GM12873 (cell line): ENCODE measurements around the gene ENC1.

Experiments used
- TF ChIP-seq, protein P1 (sequence below): IDR thresholded peaks from 2 replicates; pipeline ENCODE4 v1.5.1; 2012; ENCODE audit warnings: low read depth, mild to moderate bottlenecking, moderate library complexity, low read length, control low read depth; ENCODE audit not compliant: insufficient read depth; ENCODE audit errors: missing control alignments

The ENC1 gene

DNA sequence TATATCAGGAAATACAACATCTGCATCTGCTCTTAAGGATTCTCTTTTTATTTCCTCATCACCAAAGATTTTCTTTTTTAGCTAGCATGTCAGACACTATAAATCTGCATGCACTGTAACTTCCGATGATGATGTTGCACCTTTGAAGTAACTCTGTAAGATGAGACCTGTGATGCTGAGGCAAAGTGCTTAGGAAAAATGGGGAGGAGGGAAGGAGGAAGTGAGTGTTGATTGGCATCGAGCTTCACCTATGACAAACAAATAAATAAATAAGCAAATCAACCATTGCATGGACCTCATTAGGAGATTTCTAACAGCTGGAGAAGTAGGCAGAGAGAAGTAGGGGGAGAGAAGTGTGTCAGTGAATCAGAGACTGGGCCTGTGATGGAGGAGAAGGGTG is 52.6 kb downstream of the ENC1 start:
- TF ChIP-seq, protein P1, sequence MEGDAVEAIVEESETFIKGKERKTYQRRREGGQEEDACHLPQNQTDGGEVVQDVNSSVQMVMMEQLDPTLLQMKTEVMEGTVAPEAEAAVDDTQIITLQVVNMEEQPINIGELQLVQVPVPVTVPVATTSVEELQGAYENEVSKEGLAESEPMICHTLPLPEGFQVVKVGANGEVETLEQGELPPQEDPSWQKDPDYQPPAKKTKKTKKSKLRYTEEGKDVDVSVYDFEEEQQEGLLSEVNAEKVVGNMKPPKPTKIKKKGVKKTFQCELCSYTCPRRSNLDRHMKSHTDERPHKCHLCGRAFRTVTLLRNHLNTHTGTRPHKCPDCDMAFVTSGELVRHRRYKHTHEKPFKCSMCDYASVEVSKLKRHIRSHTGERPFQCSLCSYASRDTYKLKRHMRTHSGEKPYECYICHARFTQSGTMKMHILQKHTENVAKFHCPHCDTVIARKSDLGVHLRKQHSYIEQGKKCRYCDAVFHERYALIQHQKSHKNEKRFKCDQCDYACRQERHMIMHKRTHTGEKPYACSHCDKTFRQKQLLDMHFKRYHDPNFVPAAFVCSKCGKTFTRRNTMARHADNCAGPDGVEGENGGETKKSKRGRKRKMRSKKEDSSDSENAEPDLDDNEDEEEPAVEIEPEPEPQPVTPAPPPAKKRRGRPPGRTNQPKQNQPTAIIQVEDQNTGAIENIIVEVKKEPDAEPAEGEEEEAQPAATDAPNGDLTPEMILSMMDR: no peak

DNA sequence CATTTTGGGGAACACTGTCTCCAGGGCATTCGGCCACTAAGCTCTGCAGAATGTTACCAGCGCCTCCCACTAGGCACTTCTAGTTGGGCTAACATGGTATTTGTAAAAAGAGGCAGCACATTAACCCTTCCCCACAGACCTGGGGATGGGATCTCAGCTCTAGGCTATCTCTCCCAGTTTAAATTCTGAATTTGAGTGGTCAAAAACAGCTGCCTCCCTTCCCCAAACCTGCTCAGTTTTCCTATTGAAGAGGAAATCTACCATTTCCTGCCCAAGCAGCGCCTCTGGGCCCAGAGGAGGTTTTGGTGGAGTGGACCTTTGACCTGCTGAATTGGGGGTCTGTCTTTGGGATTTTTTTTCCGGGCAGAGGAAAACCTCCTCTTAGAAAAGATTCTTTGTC is 53.2 kb downstream of the ENC1 start:
- TF ChIP-seq, protein P1: no peak

DNA sequence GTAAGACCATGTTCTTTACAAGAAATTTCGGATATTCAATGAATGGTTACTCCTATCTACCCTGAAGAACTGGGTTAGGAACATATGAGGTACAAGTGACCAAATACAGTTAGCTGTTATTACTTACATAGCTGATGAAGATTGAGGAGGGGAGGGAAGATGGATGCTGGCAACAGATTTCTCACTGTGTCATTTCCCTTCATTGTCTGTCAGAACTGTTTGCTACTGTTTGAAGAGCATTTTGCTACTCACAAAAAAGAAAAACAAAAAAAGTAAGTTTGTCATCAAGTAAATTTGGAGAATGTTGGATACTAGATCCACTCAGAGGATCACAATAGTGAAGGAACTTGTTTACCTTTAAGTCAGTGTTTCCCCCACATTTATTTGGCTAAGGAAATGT is 53.7 kb downstream of the ENC1 start:
- TF ChIP-seq, protein P1: no peak

DNA sequence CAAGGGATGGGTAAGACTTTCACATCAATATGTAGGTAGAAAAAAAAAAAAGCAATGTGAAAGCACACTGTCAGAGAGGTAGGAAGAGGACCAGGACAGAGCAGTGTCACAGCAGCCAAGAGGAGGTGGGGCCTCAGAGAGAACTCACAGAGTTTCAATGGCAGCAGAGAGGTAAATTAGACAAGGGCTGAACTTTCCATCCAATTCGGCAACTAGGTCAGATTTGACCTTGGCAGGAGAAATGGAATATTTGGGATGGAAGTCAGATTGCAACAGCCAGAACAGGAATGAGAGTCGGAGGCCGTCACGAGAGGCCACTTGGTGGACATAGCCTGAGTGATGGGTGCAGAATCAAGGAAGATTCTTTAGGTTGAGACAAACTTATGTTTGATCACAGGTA is 57.7 kb downstream of the ENC1 start:
- TF ChIP-seq, protein P1: no peak

DNA sequence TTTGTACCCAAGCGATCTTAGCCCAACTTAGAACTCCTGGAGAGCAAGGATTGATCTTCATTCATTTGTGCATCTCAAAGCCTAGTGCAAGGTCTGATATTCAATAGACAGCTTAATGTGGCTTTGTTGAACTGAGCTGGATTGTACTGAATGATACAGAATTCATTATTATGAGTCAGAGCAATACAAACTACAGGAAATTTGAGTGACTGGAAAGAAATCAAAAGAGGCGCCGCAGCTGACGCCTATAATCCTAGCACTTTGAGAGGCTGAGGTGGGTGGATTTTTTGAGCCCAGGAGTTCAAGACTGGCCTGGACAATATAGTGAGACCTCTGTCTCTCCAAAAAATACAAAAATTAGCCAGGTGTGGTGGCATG is 58.6 kb downstream of the ENC1 start:
- TF ChIP-seq, protein P1: no peak

DNA sequence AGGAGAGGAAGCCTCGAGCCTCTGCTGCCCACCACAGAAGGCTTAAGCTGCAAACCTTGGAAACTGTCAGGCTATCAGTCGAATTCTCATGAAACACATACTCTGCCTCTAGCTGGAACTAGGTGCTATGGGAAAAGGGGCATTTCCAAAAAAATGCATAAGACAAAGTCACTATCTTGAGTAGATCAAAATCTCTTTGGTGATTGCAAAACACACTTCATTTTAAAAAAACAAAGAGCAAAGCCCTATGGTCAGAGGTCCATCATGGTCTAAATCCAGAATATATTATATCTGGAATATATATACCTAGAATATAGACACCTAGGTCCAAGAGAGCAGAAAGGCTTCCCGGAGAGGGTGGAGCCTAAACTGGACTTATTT is 59.8 kb downstream of the ENC1 start:
- TF ChIP-seq, protein P1: no peak

DNA sequence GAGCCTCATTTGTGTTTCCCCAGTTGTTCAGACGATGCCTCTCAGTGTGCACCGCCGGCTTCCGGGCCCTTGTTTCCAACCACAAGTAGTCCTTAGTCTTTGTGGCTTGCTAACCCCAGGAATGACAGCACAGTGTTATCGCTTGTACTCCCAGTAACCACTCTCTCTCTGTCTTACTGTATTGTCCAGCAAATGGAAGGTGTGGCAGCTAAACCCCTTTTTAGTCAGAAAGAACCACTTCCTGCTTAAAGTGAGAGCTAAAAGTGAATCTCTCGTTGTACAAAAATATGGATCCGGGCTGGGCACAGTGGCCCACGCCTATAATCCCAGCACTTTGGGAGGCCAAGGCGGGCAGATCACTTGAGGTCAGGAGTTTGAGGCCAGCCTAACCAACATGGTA is 61.3 kb downstream of the ENC1 start:
- TF ChIP-seq, protein P1: no peak
